ENCODE results near the gene BDH1. TPM values are rescaled to one million over a fixed set of nuclear protein-coding genes. Genes with fewer than 3 reads are reported as not detected.

Gene BDH1
- total RNA-seq, 1 donor from 2014 or later = 2.5 TPM

DNA sequence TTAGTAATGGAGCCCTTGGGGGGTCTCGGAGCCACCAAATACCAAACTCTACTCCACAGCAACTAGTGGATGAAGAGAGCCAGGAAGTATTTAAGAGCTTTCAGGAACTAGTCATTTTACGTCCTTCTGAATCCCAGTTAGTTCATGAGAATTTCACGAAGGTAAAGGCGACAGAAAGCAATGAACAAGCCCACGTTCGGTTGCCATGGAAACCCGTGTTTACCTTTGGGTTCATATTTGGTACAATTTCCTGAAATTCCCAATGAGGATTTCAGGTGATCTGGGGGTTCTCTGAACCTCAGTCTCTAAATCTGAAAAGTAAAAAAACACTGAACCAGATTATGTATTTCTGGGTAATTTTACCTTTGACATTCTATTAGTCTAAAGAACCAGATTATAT is 93.0 kb downstream of the BDH1 start:
- DNase-seq (ENCODE audit: low read depth, low spot score) = no peak

DNA sequence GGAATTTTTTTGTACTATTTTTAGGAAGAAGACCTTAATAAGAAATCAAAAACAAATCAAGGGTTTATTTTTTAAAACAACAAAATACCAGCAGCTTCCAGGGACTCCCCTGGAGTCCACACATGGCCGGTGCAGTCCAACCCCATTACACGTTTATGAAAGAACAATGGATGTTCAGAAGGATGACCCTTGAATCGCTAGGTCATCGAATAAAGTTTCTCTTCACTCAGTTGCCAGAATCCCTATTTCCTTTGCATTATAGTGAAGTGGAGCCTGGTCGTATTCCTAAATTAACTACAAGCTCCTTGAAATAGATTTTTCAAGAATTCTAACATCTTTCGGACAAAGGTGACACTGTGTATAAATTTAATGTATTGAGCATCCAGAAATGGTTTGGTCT is 95.1 kb downstream of the BDH1 start:
- DNase-seq (ENCODE audit: low read depth, low spot score) = no peak

DNA sequence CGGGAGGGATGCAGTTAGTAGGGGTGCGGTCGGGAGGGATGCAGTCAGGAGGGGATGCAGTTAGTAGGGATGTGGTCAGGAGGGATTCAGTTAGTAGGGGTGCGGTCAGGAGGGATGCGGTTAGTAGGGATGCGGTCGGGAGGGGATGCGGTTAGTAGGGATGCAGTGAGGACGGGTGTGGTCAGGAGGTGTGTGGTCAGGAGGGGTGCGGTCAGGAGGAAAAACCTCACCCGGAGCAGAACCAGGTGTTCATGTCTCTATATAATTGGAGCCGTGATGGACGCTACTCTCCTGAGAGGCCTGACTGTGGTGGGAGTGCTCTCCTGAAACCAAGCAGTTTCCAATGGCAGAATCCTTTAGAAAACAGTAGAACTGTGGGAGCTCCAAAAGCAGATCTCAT is 95.8 kb downstream of the BDH1 start:
- DNase-seq (ENCODE audit: low read depth, low spot score) = no peak

Other genes starting within 250 kb of the BDH1 start
- 10.6 and 12.1 TPM in 2 replicates for gene RUBCN, start 180.9 kb upstream of the BDH1 start, total RNA-seq
- gene FYTTD1, start 193.9 kb upstream of the BDH1 start, total RNA-seq = 48.7 and 72.9 TPM in 2 replicates
- 44.0 and 46.2 TPM in 2 replicates for gene LRCH3, start 235.3 kb upstream of the BDH1 start, total RNA-seq